CD4-positive, CD25-positive, alpha-beta regulatory T cell (primary cell): ENCODE data around the gene ARID3C. TPM values are rescaled to one million over a fixed set of nuclear protein-coding genes. Genes with fewer than 3 reads are reported as not detected.

Experiments
- ATAC-seq, 2 donors: fragments of 150-1000 bp; cut with Tn5 transposase; one replicate each; pipeline ENCODE4 v1.10.0; 2021; ENCODE audit warnings: low read depth in 2 of 2, moderate number of reproducible peaks in 2 of 2, moderate library complexity in 1 of 2
- DNase-seq, 3 donors: peaks; one replicate each; pipeline versions ENCODE4 v3.0.0 to v3.0.0-alpha.2; 2012 to 2022; ENCODE audit warnings: mixed read lengths in 1 of 3
- H3K27ac ChIP-seq: one replicate; pipeline ENCODE4 v1.7.0; 2013; ENCODE audit warnings: mild to moderate bottlenecking, low read length; ENCODE audit not compliant: insufficient read depth, poor library complexity, severe bottlenecking
- H3K27me3 ChIP-seq: one replicate; pipeline ENCODE4 v1.7.0; 2013; ENCODE audit warnings: low read length; ENCODE audit not compliant: control insufficient read depth, insufficient read depth
- H3K36me3 ChIP-seq: one replicate; pipeline ENCODE4 v1.7.0; 2013; ENCODE audit warnings: mild to moderate bottlenecking, low read length, moderate library complexity; ENCODE audit not compliant: control insufficient read depth, insufficient read depth
- H3K4me1 ChIP-seq: 2 replicates; pipeline ENCODE4 v1.7.0; 2013; ENCODE audit warnings: mild to moderate bottlenecking, low read length; ENCODE audit not compliant: insufficient read depth, control insufficient read depth, poor library complexity, severe bottlenecking
- H3K4me3 ChIP-seq: one replicate; pipeline ENCODE4 v1.7.0; 2013; ENCODE audit warnings: low read depth, mild to moderate bottlenecking, low read length, moderate library complexity
- H3K9me3 ChIP-seq, 2 experiments: 1 replicate in 1 of 2; 2 replicates in 1 of 2; pipeline ENCODE4 v1.7.0; 2013; ENCODE audit warnings: low read length in 2 of 2, mild to moderate bottlenecking in 1 of 2, moderate library complexity in 1 of 2; ENCODE audit not compliant: control insufficient read depth in 2 of 2
- H3K27ac Mint-ChIP-seq, 3 donors: one replicate each; pipeline ENCODE4 v1.8.0; 2020 to 2022; ENCODE audit warnings: mild to moderate bottlenecking in 3 of 3, mixed read lengths in 3 of 3, moderate library complexity in 2 of 3
- H3K27me3 Mint-ChIP-seq: one replicate; pipeline ENCODE4 v1.8.0; 2022; ENCODE audit warnings: mild to moderate bottlenecking, mixed read lengths
- H3K36me3 Mint-ChIP-seq: one replicate; pipeline ENCODE4 v1.8.0; 2020; ENCODE audit warnings: mixed read lengths
- H3K4me1 Mint-ChIP-seq, 4 donors: one replicate each; pipeline ENCODE4 v1.8.0; 2020 to 2022; ENCODE audit warnings: mixed read lengths in 4 of 4, mild to moderate bottlenecking in 1 of 4
- H3K4me3 Mint-ChIP-seq, 4 donors: one replicate each; pipeline ENCODE4 v1.8.0; 2020 to 2022; ENCODE audit warnings: mild to moderate bottlenecking in 4 of 4, mixed read lengths in 4 of 4, moderate library complexity in 3 of 4
- H3K9me3 Mint-ChIP-seq, 7 donors: one replicate each; pipeline ENCODE4 v1.8.0; 2020 to 2022; ENCODE audit warnings: mixed read lengths in 7 of 7, mild to moderate bottlenecking in 3 of 7, moderate library complexity in 2 of 7
- polyA plus RNA-seq, 4 donors: library from polyadenylated mRNA; unstranded; fragments of 300-500 nt; fragmentation: Illumina TruSeq; gene quantifications; one replicate each; pipeline ENCODE4 v1.2.3, GENCODE V29; 2021
- total RNA-seq: library from RNA; stranded (reverse); gene quantifications from one replicate; pipeline ENCODE4 v1.2.3, GENCODE V29; 2022

Gene ARID3C
- total and polyA plus RNA-seq, 5 donors from 2014 or later, result not detected

DNA sequence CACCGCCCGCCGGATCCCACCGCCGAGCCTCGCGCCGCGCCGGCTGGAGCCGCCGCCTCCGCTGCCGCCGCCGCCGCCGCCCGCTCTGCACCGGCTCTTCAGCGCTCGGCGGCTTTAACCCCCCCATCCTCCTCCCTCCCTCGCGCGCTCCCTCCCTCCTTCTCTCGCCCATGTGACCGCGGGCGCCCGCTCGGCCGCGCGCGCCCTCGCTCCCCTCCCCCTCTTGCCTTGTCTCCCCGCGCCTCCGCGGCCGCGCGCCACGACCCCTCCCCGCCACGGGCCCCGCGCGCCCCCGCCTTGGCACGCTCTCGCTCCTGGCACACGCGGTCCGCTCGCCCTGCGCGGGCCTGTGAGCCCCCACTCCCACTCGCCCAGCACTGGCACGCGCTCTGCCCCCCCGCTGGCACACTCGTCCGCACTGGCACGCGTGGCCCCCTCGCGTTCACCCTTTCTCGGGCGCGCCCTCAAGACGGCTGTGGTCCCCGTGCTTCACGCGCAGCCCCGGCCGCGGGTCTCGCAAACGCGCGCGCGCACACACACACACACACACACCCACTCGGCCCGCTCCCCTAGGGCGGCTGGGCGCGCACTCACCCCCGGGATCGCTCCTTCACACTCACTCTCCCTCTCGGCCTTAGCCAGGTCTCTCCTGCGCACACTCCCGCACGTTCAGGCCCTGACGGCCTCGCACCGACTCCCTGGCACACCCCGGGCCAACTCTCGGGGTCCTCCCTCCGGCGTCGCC, 39.1 kb downstream of the ARID3C start, which contains the start of gene CNTFR:
TSS of gene CNTFR (minus strand) at position 89 of the 745 bp plus-strand sequence. CDS start 20,743 bp downstream, outside the sequence.
- Mint-ChIP-seq H3K36me3 (no peaks in the 10 kb centered on the region), H3K27ac (peak within 1 kb of the TSS in 1 of 3 donors; percentile 74), H3K27me3 (peaks cover 67% of the 10 kb centered on the region)

DNA sequence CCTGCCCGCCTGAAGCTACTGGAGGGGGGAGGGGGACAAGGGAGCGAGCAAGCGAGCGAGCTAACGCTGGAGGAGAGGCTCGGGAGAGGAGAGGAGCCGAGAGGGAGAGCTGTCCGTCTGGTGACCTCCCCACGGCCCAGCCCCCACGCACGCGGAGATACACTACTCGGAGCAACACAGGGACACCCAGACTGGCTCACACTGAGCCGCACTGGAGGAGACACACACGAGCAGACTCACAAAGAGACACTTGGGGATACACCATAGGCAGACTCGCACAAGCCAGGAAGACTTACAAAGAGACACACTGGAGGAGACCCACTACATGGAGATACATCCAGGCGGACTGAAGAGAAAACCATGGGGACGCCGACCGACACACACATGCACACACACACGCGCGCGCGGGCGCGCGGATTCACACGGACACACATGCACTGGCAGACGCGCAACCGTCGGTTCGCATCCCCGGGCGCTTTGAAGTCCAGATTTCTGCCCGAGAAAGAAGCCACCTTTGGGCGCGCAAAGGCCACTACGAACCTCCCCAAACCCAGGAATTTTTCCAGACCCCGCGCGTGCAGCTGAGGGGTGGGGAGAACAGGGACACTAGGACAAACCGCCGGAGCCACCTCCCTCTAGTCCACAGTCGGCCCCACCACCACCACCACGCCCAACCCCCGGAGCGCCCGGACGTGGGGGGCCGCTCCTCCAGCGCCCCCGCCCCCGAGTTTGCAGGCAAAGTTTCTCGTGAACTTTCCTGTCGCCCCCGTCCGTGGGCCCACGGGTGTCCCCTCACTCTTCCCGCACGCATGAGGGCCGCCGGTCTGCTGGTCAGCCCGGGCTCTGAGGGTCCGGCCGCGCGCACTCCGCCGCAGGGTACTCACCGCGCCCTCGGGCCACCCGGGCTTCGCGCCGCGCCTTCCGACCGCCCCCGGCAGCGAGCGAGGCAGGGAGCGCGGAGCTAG, 39.9 kb downstream of the ARID3C start:
- H3K4me1 ChIP-seq, result peaks cover 27% of the 10 kb centered on the region
- H3K9me3 ChIP-seq, result no peaks in the 10 kb centered on the region
- no peak overlapping the region for H3K27ac ChIP-seq
- Mint-ChIP-seq H3K27me3 (peaks cover 74% of the 10 kb centered on the region), H3K36me3 (no peaks in the 10 kb centered on the region), H3K9me3 (peaks cover 0 to 6% (median 0%) of the 10 kb centered on the region in 7 donors), H3K27ac (no peak overlapping the region), H3K4me1 (peaks cover 0 to 40% (median 16%) of the 10 kb centered on the region in 4 donors), H3K4me3 (peak overlapping the region; percentile 79 to 84 (median 82))
- ATAC-seq (no peak), DNase-seq (no peak)
- no peaks in the 10 kb centered on the region for H3K36me3 ChIP-seq
- H3K27me3 ChIP-seq, result peaks cover 32% of the 10 kb centered on the region
- no peak overlapping the region for H3K4me3 ChIP-seq

More for the DNA sequence above, 39.1 kb downstream of the ARID3C start, which contains the start of gene CNTFR:
- H3K9me3 ChIP-seq, result no peaks in the 10 kb centered on the region
- no peaks in the 10 kb centered on the region for H3K36me3 ChIP-seq
- no peak within 1 kb of the TSS for H3K4me3 ChIP-seq
- no peak within 1 kb of the TSS for H3K27ac ChIP-seq
- peaks cover 27% of the 10 kb centered on the region for H3K4me1 ChIP-seq
- H3K27me3 ChIP-seq, result peaks cover 39% of the 10 kb centered on the region
- peaks cover 0 to 6% (median 0%) of the 10 kb centered on the region in 7 donors for H3K9me3 Mint-ChIP-seq
- H3K4me1 Mint-ChIP-seq, result peaks cover 0 to 40% (median 16%) of the 10 kb centered on the region in 4 donors
- H3K4me3 Mint-ChIP-seq, result peak within 1 kb of the TSS; percentile 81 to 84 (median 82)
- ATAC-seq, result no peak
- peak in 1 of 3 donors; percentile 13 for DNase-seq

DNA sequence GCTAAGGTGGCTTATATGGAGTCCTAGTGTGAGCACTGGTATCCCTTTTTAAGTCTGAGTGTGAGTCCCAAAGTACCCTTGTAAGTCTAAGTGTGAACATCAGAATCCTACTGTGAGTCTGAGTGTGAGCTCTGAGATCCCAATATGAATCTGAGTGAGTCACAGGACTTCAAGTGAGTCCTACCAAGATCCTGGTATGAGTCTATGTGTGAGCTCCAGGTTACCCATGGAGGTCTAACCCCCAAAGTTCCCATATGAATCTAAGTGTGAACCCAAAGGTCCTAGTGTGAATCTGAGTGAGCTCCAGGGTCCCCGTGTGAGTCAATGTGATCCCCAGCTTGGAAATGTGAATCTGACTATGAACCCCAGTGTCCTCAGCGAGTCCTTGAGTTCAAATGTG, 41.6 kb downstream of the ARID3C start:
- H3K4me1 ChIP-seq, result peaks cover 27% of the 10 kb centered on the region
- no peak overlapping the region for H3K27ac Mint-ChIP-seq
- H3K27me3 ChIP-seq, result peaks cover 25% of the 10 kb centered on the region
- peaks cover 0 to 4% (median 0%) of the 10 kb centered on the region in 7 donors for H3K9me3 Mint-ChIP-seq
- DNase-seq, result no peak
- H3K4me3 Mint-ChIP-seq, result peak overlapping the region in 1 of 4 donors; percentile 68
- H3K4me1 Mint-ChIP-seq, result peaks cover 0 to 35% (median 13%) of the 10 kb centered on the region in 4 donors
- no peaks in the 10 kb centered on the region for H3K36me3 Mint-ChIP-seq
- H3K9me3 ChIP-seq, result no peaks in the 10 kb centered on the region
- peaks cover 74% of the 10 kb centered on the region for H3K27me3 Mint-ChIP-seq
- no peak overlapping the region for H3K4me3 ChIP-seq
- no peaks in the 10 kb centered on the region for H3K36me3 ChIP-seq
- no peak overlapping the region for H3K27ac ChIP-seq
- ATAC-seq, result no peak

DNA sequence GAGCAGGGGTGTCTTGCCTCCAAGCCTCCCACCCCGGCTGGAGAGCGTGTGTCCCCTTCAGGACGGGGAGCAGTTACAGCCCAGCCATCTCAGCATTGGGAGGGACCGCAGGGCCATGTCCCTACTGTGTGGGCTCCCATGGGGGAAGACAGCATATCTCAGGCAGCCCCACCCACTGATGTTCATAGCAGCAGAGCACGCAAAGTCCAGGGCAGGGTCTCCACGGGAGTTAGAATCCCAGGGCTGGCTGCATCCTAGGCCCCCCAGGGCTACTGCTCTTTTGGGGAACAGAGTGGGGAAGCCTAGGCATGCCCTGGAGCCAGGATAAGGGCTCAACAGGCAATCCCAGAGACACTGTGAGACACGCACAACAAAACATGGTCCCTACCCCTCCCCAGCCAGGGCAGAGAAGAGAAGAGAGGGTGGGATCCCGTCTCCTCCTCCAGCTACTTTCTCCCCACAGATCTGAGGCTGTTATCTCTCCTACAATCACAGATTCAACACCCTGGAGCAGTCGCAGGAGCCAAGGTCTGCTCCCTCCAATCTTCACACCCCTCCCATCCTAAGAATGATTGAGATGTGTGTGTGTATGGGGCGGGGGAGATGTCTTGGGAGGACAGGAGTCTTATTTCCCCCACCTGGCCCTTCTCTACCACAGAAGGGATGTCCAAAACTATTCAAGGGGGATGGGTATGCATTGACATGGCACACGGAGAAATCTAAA, 42.8 kb downstream of the ARID3C start:
- Histone ChIP-seq H3K9me3 (no peaks in the 10 kb centered on the region), H3K4me3 (no peak overlapping the region), H3K4me1 (peaks cover 19% of the 10 kb centered on the region), H3K36me3 (no peaks in the 10 kb centered on the region), H3K27me3 (peaks cover 20% of the 10 kb centered on the region), H3K27ac (no peak overlapping the region)
- Mint-ChIP-seq H3K4me1 (peaks cover 0 to 26% (median 11%) of the 10 kb centered on the region in 4 donors), H3K36me3 (peaks cover 4% of the 10 kb centered on the region), H3K27ac (no peak overlapping the region), H3K9me3 (peaks cover 0 to 2% (median 0%) of the 10 kb centered on the region in 7 donors), H3K4me3 (no peak overlapping the region), H3K27me3 (peaks cover 77% of the 10 kb centered on the region)
- no peak for ATAC-seq
- DNase-seq, result no peak

DNA sequence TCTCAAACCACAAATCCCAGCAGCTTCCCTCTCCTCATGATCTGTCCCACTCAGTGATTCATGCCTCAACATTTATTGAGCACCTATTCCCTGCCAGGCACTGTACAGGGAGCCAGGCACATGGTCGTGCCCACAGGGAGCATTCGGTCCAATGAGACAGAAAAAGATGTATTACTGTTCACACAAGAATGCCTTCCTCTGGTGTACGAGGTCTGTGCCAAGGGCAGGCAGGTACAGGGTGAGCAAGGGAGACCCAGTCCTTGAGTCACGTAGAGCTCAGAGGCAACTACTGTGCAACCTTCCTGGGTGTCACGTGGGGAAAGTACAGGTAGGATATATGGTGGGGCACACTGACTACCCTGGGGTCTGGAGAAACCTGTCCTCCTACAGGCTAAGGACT, 43.9 kb downstream of the ARID3C start:
- Mint-ChIP-seq H3K4me1 (peaks cover 0 to 15% (median 7%) of the 10 kb centered on the region in 4 donors), H3K27me3 (peaks cover 78% of the 10 kb centered on the region), H3K36me3 (peaks cover 5% of the 10 kb centered on the region), H3K9me3 (peaks cover 0 to 2% (median 0%) of the 10 kb centered on the region in 7 donors), H3K27ac (no peak overlapping the region), H3K4me3 (no peak overlapping the region)
- Histone ChIP-seq H3K4me3 (no peak overlapping the region), H3K27ac (no peak overlapping the region), H3K27me3 (peaks cover 24% of the 10 kb centered on the region), H3K9me3 (no peaks in the 10 kb centered on the region), H3K36me3 (no peaks in the 10 kb centered on the region), H3K4me1 (peaks cover 7% of the 10 kb centered on the region)
- ATAC-seq (no peak), DNase-seq (no peak)

DNA sequence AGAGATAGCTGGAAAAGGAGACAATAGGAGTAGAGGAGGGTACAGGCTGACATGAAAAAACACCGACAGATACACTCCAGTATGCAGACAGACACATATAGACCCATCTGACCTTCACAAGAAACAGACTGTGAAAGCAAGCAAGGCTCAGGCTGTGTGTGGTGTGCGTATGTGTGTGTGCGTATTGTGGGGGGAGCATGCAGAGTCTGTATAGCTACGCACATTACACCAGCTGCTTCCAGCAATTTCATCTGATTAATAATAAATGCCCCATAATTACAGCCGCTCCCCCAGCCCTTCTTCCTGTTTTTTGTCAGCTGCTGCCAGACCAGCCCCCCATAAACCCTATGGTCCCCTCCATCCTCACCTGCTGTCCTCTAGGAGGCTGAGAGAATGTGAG, 46.1 kb downstream of the ARID3C start:
- Mint-ChIP-seq H3K27me3 (peaks cover 80% of the 10 kb centered on the region), H3K4me1 (peaks cover 0 to 12% (median 2%) of the 10 kb centered on the region in 4 donors), H3K4me3 (no peak overlapping the region), H3K36me3 (peaks cover 5% of the 10 kb centered on the region), H3K27ac (no peak overlapping the region), H3K9me3 (peaks cover 0 to 3% (median 0%) of the 10 kb centered on the region in 7 donors)
- Histone ChIP-seq H3K9me3 (no peaks in the 10 kb centered on the region), H3K4me1 (peaks cover 8% of the 10 kb centered on the region), H3K36me3 (no peaks in the 10 kb centered on the region), H3K4me3 (no peak overlapping the region), H3K27ac (no peak overlapping the region), H3K27me3 (peaks cover 29% of the 10 kb centered on the region)
- no peak for DNase-seq
- no peak for ATAC-seq

DNA sequence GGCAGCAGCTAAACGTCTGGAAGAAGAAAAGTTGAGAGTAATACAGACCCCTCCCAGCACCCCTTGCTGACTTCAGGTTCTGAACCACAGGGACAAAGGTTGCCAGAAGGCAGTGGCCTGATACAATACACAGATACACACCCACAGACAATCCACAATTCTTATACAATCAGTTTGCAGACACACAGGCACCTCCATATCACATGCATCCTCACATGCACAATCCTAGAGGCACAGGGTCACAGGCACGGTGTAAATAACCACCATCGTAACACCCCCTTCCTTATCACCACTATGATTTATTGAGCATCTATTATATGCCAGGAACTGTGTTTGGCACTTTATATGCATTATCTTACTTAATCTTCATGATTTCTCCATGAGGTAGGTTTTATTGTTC, 47.5 kb downstream of the ARID3C start:
- no peaks in the 10 kb centered on the region for H3K9me3 ChIP-seq
- Mint-ChIP-seq H3K4me3 (no peak overlapping the region), H3K27ac (no peak overlapping the region), H3K4me1 (peaks cover 0 to 18% (median 2%) of the 10 kb centered on the region in 4 donors), H3K27me3 (peaks cover 81% of the 10 kb centered on the region), H3K9me3 (peaks cover 0 to 3% (median 0%) of the 10 kb centered on the region in 7 donors), H3K36me3 (peaks cover 5% of the 10 kb centered on the region)
- DNase-seq (no peak), ATAC-seq (no peak)
- H3K4me1 ChIP-seq, result peaks cover 11% of the 10 kb centered on the region
- peaks cover 18% of the 10 kb centered on the region for H3K27me3 ChIP-seq
- no peak overlapping the region for H3K4me3 ChIP-seq
- H3K27ac ChIP-seq, result no peak overlapping the region
- no peaks in the 10 kb centered on the region for H3K36me3 ChIP-seq
